Measurements from ENCODE around the gene MRPS18B. TPM values are rescaled to one million over a fixed set of nuclear protein-coding genes. Genes with fewer than 3 reads are reported as not detected.
"Not testable (repeated sequence)": the region's sequence is repeated elsewhere in the genome, so short reads cannot be mapped to it uniquely, and the experiment has no call there.

Gene MRPS18B
- polyA plus RNA-seq, 1 donor = 59.6 TPM

- no peak for DNase-seq
Observed at GRCh38 chr6:30644769-30645168, 27.1 kb downstream of the MRPS18B start.

GRCh38 chr6:30645989-30646388, 28.3 kb downstream of the MRPS18B start:
- DNase-seq = no peak

DNA sequence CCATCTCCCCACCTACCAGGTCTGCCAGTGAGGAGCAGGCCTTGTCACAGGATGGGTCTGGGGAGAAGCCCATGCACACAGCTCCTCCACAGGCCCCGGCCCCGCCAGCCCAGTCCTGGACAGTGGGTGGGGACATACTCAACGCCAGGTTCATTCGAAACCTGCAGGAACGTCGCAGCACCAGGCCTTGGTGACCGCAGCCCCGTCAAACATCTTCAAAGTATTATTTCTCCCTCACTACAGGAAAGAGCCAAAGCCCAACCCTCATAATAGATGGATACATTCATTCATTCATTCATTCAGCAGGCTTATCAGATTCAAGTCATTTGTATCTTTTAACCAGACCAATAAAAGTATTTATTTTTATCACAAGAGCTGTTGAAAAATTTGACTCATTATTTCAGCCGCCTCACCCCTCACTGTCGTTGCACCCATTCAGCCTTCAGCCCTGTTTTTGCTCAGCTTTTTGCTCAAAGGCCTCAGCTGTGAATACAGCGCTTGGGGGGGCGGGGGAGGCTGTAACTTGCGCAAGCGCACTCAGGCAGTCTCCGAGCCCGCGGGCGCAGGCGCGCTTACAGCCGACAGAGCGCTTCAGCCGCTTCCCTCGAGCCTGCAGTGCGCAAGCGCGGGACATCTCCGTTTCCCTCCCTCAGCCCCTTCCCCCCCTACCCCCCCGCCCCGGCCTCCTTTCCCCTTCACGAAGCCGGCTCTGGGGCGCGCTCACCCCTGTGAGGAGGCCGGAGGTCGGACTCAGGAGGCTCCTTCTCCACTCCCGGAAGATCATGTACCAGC, 29.0 kb downstream of the MRPS18B start, which contains the start of gene C6orf136:
TSS of gene C6orf136 (plus strand) at position 684 of the 792 bp plus-strand sequence. CDS start at position 783, 99 bp downstream.
- DNase-seq = peak; percentile 92

DNA sequence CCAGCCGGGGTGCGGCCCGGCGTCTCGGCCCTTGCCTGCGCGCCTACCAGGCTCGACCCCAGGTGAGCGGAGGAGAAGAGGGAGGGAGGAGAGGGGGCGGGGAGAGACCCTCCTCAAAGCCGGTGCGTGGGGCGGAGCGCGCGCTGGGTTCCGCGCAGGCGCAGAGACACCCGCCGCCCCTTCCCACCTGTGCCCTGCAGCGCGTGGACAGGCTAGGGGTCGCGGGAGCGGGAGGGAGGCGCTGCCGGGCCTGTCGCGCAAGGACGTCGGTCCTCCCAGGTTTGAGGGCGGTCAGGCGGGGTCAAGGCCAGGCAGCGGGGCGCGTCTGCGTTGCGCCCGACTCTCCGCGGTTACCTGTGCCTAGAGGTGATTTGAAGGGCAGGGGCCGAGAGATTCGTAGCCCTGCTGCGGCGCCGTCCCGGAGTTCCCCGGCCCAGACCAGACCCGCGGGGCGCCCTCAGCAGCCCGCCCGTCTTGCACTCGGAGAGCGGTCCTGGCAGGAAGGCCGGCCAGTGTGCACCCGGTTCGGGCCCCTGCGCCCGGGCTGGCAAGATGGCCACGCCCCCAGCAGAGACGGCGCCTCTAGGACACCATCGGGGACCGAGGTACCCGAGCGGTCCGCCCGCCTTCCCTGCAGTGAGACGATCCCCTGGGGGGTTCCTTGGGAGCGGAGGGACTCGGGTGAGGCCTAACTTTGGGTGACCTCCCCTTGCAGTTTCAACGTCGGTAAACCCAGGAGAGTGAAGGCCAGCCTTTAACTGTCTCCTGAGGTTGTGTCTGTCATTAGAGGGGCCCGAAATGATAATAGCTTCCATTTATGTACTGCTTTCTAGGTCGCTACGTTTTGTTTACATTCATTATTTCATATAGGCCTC, 29.8 kb downstream of the MRPS18B start:
- DNase-seq = peak; percentile 64

- no peak for DNase-seq
Observed at GRCh38 chr6:30651143-30651542, 33.5 kb downstream of the MRPS18B start.

- DNase-seq = no peak
Observed at GRCh38 chr6:30654798-30655742, 37.4 kb downstream of the MRPS18B start.

- DNase-seq = no peak
Observed at GRCh38 chr6:30655743-30656094, 38.1 kb downstream of the MRPS18B start.

DNA sequence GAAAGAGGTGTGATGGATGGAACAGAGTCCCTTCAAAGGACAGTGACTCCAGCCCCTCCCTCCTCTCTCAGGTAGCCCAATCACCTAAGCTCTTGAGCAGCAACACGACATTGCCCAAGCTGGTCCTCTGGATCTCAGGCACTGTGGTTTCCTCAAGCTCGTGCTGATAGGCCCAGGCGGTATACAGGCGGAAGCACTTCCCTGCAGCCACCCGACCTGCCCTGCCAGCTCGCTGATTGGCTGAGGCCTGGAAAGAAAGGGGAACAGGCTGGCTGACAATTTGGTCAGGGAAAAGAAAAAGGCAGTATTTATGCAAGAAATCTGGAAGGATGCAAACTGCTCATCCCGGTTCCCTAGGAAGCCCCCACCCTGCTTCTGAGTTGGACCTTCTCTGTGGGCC, 38.9 kb downstream of the MRPS18B start:
- DNase-seq = no peak

DNA sequence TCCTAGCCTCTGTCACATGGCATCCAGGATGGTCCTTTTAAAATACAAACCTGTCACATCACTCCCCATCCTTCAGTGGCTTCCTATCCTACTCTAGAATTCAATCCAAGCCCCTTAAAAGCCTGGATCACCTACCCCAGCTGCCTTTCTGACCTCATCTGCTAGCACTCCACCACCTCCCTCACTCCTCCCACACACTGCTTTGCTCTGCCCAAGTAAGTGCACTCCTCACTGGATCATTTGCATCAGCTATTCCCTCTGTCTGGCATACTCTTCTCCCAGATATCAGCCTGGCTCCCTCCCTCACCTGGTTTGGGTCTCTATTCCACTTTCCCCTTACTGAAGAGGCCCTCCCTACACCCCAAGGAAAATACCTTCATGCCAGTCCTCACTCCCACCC, 39.8 kb downstream of the MRPS18B start:
- DNase-seq = no peak

GRCh38 chr6:30657922-30658321, 40.3 kb downstream of the MRPS18B start:
- DNase-seq = not testable (repeated sequence)

- no peak for DNase-seq
Observed at GRCh38 chr6:30664994-30665767, 47.5 kb downstream of the MRPS18B start.

DNA sequence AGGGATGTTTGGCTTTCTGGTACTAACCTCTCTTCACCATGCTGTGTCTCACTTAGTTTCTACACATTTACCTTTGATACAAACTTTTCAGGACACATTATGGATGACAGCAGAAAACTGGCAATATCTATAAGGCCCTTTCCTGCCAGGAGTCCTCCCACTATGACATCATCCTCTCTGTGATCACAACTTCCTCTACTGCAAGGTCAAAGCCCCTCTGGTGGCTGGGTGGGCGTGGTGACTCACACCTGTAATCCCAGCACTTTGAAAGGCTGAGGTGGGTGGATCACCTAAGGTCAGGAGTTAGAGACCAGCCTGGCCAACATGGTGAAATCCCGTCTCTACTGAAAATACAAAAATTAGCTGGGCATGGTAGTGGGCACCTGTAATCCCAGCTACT, 48.7 kb downstream of the MRPS18B start:
- not testable (repeated sequence) for DNase-seq

- no peak for DNase-seq
Observed at GRCh38 chr6:30670760-30671527, 53.3 kb downstream of the MRPS18B start.

- DNase-seq = peak; percentile 97
Observed at GRCh38 chr6:30672445-30673253, 55.0 kb downstream of the MRPS18B start, which contains the start of gene DHX16. Gene DHX16 (minus strand): TSS chr6:30673006. CDS start chr6:30672841, 165 bp downstream.

Other genes with a start within 250 kb of the MRPS18B start
- 86.9 TPM for gene HLA-E, start 128.3 kb upstream of the MRPS18B start, polyA plus RNA-seq (ENCODE audit: insufficient read length)
- gene GNL1, start 61.4 kb upstream of the MRPS18B start, polyA plus RNA-seq (ENCODE audit: insufficient read length) = 57.1 TPM
- 22.3 TPM for gene PRR3, start 60.5 kb upstream of the MRPS18B start, polyA plus RNA-seq (ENCODE audit: insufficient read length)
- gene ABCF1, start 46.4 kb upstream of the MRPS18B start, polyA plus RNA-seq (ENCODE audit: insufficient read length) = 54.8 TPM
- 37.0 TPM for gene PPP1R10, start 597 bp upstream of the MRPS18B start, polyA plus RNA-seq (ENCODE audit: insufficient read length)
- 21.3 TPM for gene ATAT1, start 9.0 kb downstream of the MRPS18B start, polyA plus RNA-seq (ENCODE audit: insufficient read length)
- 15.5 TPM for gene C6orf136, start 29.3 kb downstream of the MRPS18B start, polyA plus RNA-seq (ENCODE audit: insufficient read length)
- gene DHX16, start 55.2 kb downstream of the MRPS18B start, polyA plus RNA-seq (ENCODE audit: insufficient read length) = 27.7 TPM
- 41.8 TPM for gene PPP1R18, start 68.8 kb downstream of the MRPS18B start, polyA plus RNA-seq (ENCODE audit: insufficient read length)
- 41.9 TPM for gene NRM, start 73.1 kb downstream of the MRPS18B start, polyA plus RNA-seq (ENCODE audit: insufficient read length)
- gene MDC1, start 99.4 kb downstream of the MRPS18B start, polyA plus RNA-seq (ENCODE audit: insufficient read length) = 27.0 TPM
- 777 TPM for gene TUBB, start 102.5 kb downstream of the MRPS18B start, polyA plus RNA-seq (ENCODE audit: insufficient read length)
- 120 TPM for gene FLOT1, start 124.8 kb downstream of the MRPS18B start, polyA plus RNA-seq (ENCODE audit: insufficient read length)
- 13.0 TPM for gene IER3, start 126.7 kb downstream of the MRPS18B start, polyA plus RNA-seq (ENCODE audit: insufficient read length)